Endothelial cell of umbilical vein (primary cell): ENCODE measurements around the gene ZNF778. TPM values are rescaled to one million over a fixed set of nuclear protein-coding genes. Genes with fewer than 3 reads are reported as not detected.

Source experiments
- BruUV-seq: library from RNA; stranded (reverse); fragments of 400-500 nt; replicated peaks from 2 replicates; lab custom pipeline; 2021; lab: Mats Ljungman, UMichigan
- CTCF ChIA-PET: fragments of 300-600, 350-600 bp; sonication (Branson Sonifier 250); formaldehyde crosslinking; loops from one replicate; lab custom pipeline; 2021; ENCODE audit warnings: antibody characterized with exemption, inconsistent platforms; lab: Charles Lee
- POLR2A ChIA-PET: fragments of 300-600, 350-600 bp; sonication (Branson Sonifier 250); formaldehyde crosslinking; loops from one replicate; lab custom pipeline; 2021; ENCODE audit warnings: antibody characterized with exemption, inconsistent platforms; lab: Charles Lee
- DNase-seq: peaks from one replicate; pipeline ENCODE4 v3.0.0-alpha.2; 2011; ENCODE audit warnings: low read depth, low spot score
- FAIRE-seq: peaks from 2 replicates; lab custom pipeline; 2011; peaks lifted over from hg19 to GRCh38; lab: Jason Lieb, UNC
- H2AFZ ChIP-seq: 2 replicates; pipeline ENCODE4 v1.6.0; 2012; ENCODE audit warnings: low read depth, low read length, control low read depth, inconsistent platforms
- H3K27ac ChIP-seq: 2 replicates; pipeline ENCODE4 v1.5.1; 2011; ENCODE audit warnings: low read depth, mild to moderate bottlenecking, control low read depth, low read length, moderate library complexity; ENCODE audit not compliant: insufficient read depth
- H3K27me3 ChIP-seq, 2 experiments: 2 replicates each; pipeline versions ENCODE4 v1.6.0 to v1.6.1; 2011; ENCODE audit warnings: low read length in 2 of 2, mixed read lengths in 1 of 2; ENCODE audit not compliant: control insufficient read depth in 2 of 2, insufficient read depth in 2 of 2
- H3K36me3 ChIP-seq, 2 experiments: 2 replicates in 1 of 2; 3 replicates in 1 of 2; pipeline ENCODE4 v1.5.1; 2011; ENCODE audit warnings: low read length in 2 of 2, mild to moderate bottlenecking in 1 of 2, moderate library complexity in 1 of 2; ENCODE audit not compliant: control insufficient read depth in 2 of 2, insufficient read depth in 2 of 2; ENCODE audit errors: extremely low read depth in 1 of 2
- H3K4me1 ChIP-seq: 3 replicates; pipeline ENCODE4 v1.5.1; 2011; ENCODE audit warnings: mild to moderate bottlenecking, low read length; ENCODE audit not compliant: control insufficient read depth, insufficient read depth; ENCODE audit errors: extremely low read depth
- H3K4me2 ChIP-seq: 2 replicates; pipeline ENCODE4 v1.6.1; 2011; ENCODE audit warnings: low read length, control low read depth, mixed read lengths; ENCODE audit not compliant: insufficient read depth
- H3K4me3 ChIP-seq, 3 experiments: fragments of 200-600 bp in 1 of 3; sonication (generic), shearing (Covaris generic) in 1 of 3; replicated peaks in 1 of 3; 2 replicates each; pipeline ENCODE4 v1.5.1; 2011 to 2016; ENCODE audit warnings: control low read depth in 3 of 3, low read length in 3 of 3, mild to moderate bottlenecking in 2 of 3, inconsistent platforms in 1 of 3, low read depth in 1 of 3, moderate library complexity in 1 of 3; ENCODE audit not compliant: insufficient read depth in 1 of 3
- H3K79me2 ChIP-seq: 2 replicates; pipeline ENCODE4 v1.6.0; 2012; ENCODE audit warnings: low read length, inconsistent platforms; ENCODE audit not compliant: control insufficient read depth, insufficient read depth
- H3K9ac ChIP-seq: replicated peaks from 2 replicates; pipeline ENCODE3; 2011; ENCODE audit warnings: low read length, control low read depth; ENCODE audit not compliant: insufficient read depth; ENCODE audit errors: extremely low read depth
- H3K9me1 ChIP-seq: replicated peaks from 3 replicates; pipeline ENCODE4 v1.6.0; 2011; ENCODE audit warnings: mild to moderate bottlenecking, low read length; ENCODE audit not compliant: control insufficient read depth, insufficient read depth; ENCODE audit errors: extremely low read depth
- H3K9me3 ChIP-seq: replicated peaks from 2 replicates; pipeline ENCODE4 v1.5.1; 2012; ENCODE audit warnings: low read length, inconsistent platforms; ENCODE audit not compliant: control insufficient read depth, insufficient read depth
- H4K20me1 ChIP-seq: replicated peaks from 2 replicates; pipeline ENCODE3; 2011; ENCODE audit warnings: mild to moderate bottlenecking, low read length; ENCODE audit not compliant: control insufficient read depth, insufficient read depth; ENCODE audit errors: extremely low read depth
- EZH2 ChIP-seq: IDR thresholded peaks from 2 replicates; pipeline ENCODE4 v1.6.1; 2012; ENCODE audit warnings: borderline replicate concordance, low read depth, mild to moderate bottlenecking, moderate library complexity, low read length, inconsistent platforms; ENCODE audit not compliant: severe bottlenecking
- FOS ChIP-seq: IDR thresholded peaks from 2 replicates; pipeline ENCODE4 v1.6.1; 2011; ENCODE audit warnings: mild to moderate bottlenecking, low read length, moderate library complexity, borderline replicate concordance; ENCODE audit not compliant: insufficient read depth
- GATA2 ChIP-seq: IDR thresholded peaks from 2 replicates; pipeline ENCODE4 v1.7.0; 2011; ENCODE audit warnings: low read depth, mild to moderate bottlenecking, moderate library complexity, mixed read lengths, low read length; ENCODE audit not compliant: insufficient read length, insufficient read depth
- JUN ChIP-seq: IDR thresholded peaks from 2 replicates; pipeline ENCODE4 v1.6.1; 2011; ENCODE audit warnings: borderline replicate concordance, low read depth; ENCODE audit not compliant: insufficient read length, insufficient read depth
- MAX ChIP-seq: IDR thresholded peaks from 2 replicates; pipeline ENCODE4 v1.6.1; 2011; ENCODE audit not compliant: insufficient read depth, insufficient read length
- MYC ChIP-seq: IDR thresholded peaks from one replicate; pipeline ENCODE4 v1.6.1; 2011; ENCODE audit warnings: mild to moderate bottlenecking, low read depth, low read length
- POLR2A ChIP-seq: IDR thresholded peaks from 2 replicates; pipeline ENCODE4 v1.6.1; 2012; ENCODE audit warnings: low read depth, mild to moderate bottlenecking, control low read depth, low read length
- POLR2AphosphoS5 ChIP-seq: IDR thresholded peaks from 2 replicates; pipeline ENCODE4 v1.6.1; 2012; ENCODE audit warnings: low read depth, mild to moderate bottlenecking, control low read depth, low read length, moderate library complexity; ENCODE audit not compliant: insufficient read depth
- dilution Hi-C: fragments of 300-500 bp; cut with MboI; formaldehyde crosslinking; loops from one replicate; pipeline ENCODE4 v1.15.0; 2019; ENCODE audit warnings: low sequenced_read_pairs; ENCODE audit not compliant: extremely low pct_ligation_motif_present
- intact Hi-C: fragments of 100-400 bp; cut with micrococcal nuclease; formaldehyde crosslinking; loops from one replicate; pipeline ENCODE4 v1.10.0; 2022
- polyA plus RNA-seq, 4 experiments: library from polyadenylated mRNA; depleted of rRNA in 3 of 4; stranded (reverse) in 3 of 4; unstranded in 1 of 4; fragments of >200 nt; gene quantifications; 2 replicates each; pipeline versions ENCODE4 v1.2.1 to v1.2.3, GENCODE V29; 2011 to 2012; ENCODE audit warnings: missing spikeins in 1 of 4
- total RNA-seq: library from RNA; stranded (reverse); gene quantifications from 2 replicates; pipeline ENCODE4 v1.2.3, GENCODE V29; 2021
- TF ChIP-seq, protein P1 (sequence below), 2 donors: IDR thresholded peaks; 1 replicate in 1 of 2; 2 replicates in 1 of 2; pipeline ENCODE4 v1.5.1; 2011; ENCODE audit warnings: low read length in 2 of 2, mild to moderate bottlenecking in 2 of 2, moderate library complexity in 2 of 2, control low read depth in 1 of 2, inconsistent platforms in 1 of 2, low read depth in 1 of 2; ENCODE audit not compliant: insufficient read depth in 1 of 2; ENCODE audit errors: extremely low read depth in 1 of 2

ZNF778 gene
- total and polyA plus RNA-seq, 2 donors (not counting 3 experiments of a cell fraction or from before 2014, with no cell fraction given), result 3.8 to 10.9 TPM

DNA sequence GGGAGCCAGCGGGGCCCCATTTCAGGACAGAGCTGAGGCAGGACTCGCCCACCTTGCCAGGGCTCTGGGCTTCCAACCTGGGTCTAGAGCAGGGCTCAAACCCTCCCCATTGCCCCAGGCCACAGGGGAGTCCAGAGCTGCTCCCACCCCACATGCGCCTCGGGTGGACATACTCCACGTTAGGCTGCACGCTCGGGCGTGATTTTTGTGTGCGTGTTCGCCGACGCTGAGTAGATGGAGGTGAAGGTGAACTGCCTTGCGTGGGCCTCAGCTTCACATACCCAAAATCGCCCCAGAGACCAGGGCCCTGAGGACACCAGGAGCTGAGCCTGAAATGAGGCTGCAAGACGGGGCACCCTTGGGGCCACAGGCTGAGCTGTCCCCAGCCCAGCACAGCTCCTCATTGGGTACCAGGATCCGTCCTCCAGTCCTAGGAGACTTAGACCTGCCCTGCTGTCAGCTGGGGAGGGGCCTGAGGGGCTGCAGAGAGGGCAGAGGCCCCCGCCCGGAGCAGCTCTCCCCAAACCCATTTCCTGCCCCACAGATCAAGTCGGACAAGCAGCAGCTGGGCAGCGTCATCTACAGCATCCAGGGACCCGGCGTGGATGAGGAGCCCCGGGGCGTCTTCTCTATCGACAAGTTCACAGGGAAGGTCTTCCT is 37.7 kb upstream of the ZNF778 start:
- POLR2A ChIA-PET, result no interaction called here
- intact Hi-C loops, result no loop called here

DNA sequence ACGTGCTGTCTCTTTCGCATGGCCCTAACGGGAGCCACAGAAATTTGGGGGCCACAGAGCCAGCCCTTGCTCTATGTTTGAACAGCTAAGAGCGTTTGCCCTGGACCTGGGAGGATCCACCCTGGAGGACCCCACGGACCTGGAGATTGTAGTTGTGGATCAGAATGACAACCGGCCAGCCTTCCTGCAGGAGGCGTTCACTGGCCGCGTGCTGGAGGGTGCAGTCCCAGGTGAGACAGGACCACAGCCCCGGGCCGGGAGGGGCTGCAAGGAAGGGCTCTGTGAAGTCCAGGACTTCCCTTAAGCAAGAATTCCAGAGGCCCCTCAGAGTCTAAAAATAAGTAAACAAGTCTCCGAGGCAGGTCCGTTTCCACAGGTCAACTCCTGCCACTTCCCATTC is 34.0 kb upstream of the ZNF778 start:
- CTCF ChIA-PET, result interaction anchor here (1.8 kb wide), 1 partner anchor 9 kb away, joined by 4 read pairs; no protein-coding TSS in a partner anchor
- intact Hi-C loops, result no loop called here
- no peak for FAIRE-seq

More for the DNA sequence above, 37.7 kb upstream of the ZNF778 start:
- CTCF ChIA-PET, result interaction anchor here (0.7 to 0.8 kb wide), 2 partner anchors 9 to 442 kb away, joined by 3 read pairs; partner anchors contain the start of gene CDH15
- Histone ChIP-seq H3K36me3 (no peaks in the 10 kb centered on the region), H3K9ac (no peak overlapping the region), H3K4me1 (no peaks in the 10 kb centered on the region), H2AFZ (no peak overlapping the region), H3K27me3 (peaks cover 0 to 4% of the 10 kb centered on the region in 2 experiments), H3K27ac (no peak overlapping the region), H3K9me1 (no peaks in the 10 kb centered on the region), H3K9me3 (no peaks in the 10 kb centered on the region), H3K4me3 (no peak overlapping the region), H3K4me2 (no peak overlapping the region), H3K79me2 (no peaks in the 10 kb centered on the region), H4K20me1 (no peaks in the 10 kb centered on the region)
- FAIRE-seq (no peak), DNase-seq (no peak)
- TF ChIP-seq FOS (no peak), MYC (no peak)
- dilution Hi-C loops, result no loop called here
- no TSS peak for BruUV-seq

More for the DNA sequence above, 34.0 kb upstream of the ZNF778 start:
- H3K9ac ChIP-seq, result no peak overlapping the region
- no peaks in the 10 kb centered on the region for H3K79me2 ChIP-seq
- BruUV-seq, result no TSS peak
- no peaks in the 10 kb centered on the region for H4K20me1 ChIP-seq
- no peak overlapping the region for H3K27ac ChIP-seq
- no peak for TF ChIP-seq GATA2
- no peak for TF ChIP-seq EZH2
- no peak for TF ChIP-seq JUN
- no peak for TF ChIP-seq MYC
- TF ChIP-seq, protein P1, sequence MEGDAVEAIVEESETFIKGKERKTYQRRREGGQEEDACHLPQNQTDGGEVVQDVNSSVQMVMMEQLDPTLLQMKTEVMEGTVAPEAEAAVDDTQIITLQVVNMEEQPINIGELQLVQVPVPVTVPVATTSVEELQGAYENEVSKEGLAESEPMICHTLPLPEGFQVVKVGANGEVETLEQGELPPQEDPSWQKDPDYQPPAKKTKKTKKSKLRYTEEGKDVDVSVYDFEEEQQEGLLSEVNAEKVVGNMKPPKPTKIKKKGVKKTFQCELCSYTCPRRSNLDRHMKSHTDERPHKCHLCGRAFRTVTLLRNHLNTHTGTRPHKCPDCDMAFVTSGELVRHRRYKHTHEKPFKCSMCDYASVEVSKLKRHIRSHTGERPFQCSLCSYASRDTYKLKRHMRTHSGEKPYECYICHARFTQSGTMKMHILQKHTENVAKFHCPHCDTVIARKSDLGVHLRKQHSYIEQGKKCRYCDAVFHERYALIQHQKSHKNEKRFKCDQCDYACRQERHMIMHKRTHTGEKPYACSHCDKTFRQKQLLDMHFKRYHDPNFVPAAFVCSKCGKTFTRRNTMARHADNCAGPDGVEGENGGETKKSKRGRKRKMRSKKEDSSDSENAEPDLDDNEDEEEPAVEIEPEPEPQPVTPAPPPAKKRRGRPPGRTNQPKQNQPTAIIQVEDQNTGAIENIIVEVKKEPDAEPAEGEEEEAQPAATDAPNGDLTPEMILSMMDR (IDR thresholded peaks at IDR 0.05; ENCODE audit: extremely low read depth in 1 of 2, insufficient read depth in 1 of 2, low read depth in 1 of 2, low read length in 2 of 2), result no peak
- no peak for TF ChIP-seq POLR2A
- TF ChIP-seq POLR2AphosphoS5, result no peak
- TF ChIP-seq MAX, result no peak
- TF ChIP-seq FOS, result no peak
- no peaks in the 10 kb centered on the region for H3K9me3 ChIP-seq
- POLR2A ChIA-PET, result no interaction called here
- no peak overlapping the region for H3K4me2 ChIP-seq
- no peak overlapping the region for H3K4me3 ChIP-seq
- H3K36me3 ChIP-seq, result no peaks in the 10 kb centered on the region
- no peaks in the 10 kb centered on the region for H3K4me1 ChIP-seq
- no peak for DNase-seq
- H3K9me1 ChIP-seq, result no peaks in the 10 kb centered on the region
- no peak overlapping the region for H2AFZ ChIP-seq
- dilution Hi-C loops, result no loop called here
- H3K27me3 ChIP-seq, result peaks cover 0 to 4% of the 10 kb centered on the region in 2 experiments
